SH-SY5Y (cell line): ENCODE data around the gene CERS1.

ENCODE experiments used
- GATA2 ChIP-seq: IDR thresholded peaks from 2 replicates; pipeline ENCODE4 v1.6.1; 2011; ENCODE audit warnings: mild to moderate bottlenecking, low read depth, low read length
- GATA3 ChIP-seq: IDR thresholded peaks from 2 replicates; pipeline ENCODE4 v1.6.1; 2011; ENCODE audit warnings: low read depth, mild to moderate bottlenecking, low read length, moderate library complexity

- no peak for TF ChIP-seq GATA2
- no peak for TF ChIP-seq GATA3
Measured at GRCh38 chr19:18900700-18901481, 4.9 kb upstream of the CERS1 start.
